GM23338 (cell line): ENCODE data around the gene CCT6B. TPM values are rescaled to one million over a fixed set of nuclear protein-coding genes. Genes with fewer than 3 reads are reported as not detected.

Experiments used
- ATAC-seq: fragments of 200-7000 bp; cut with Tn5 transposase; 3 replicates; pipeline ENCODE4 v1.9.1; 2020
- DNase-seq: peaks from one replicate; pipeline ENCODE4 v3.0.0-alpha.2; 2015; ENCODE audit warnings: low spot score
- H2AFZ ChIP-seq: fragments of 200-600 bp; sonication (generic); 2 replicates; pipeline ENCODE4 v1.8.0; 2016; ENCODE audit warnings: antibody characterized with exemption, mild to moderate bottlenecking, moderate library complexity
- H3F3A ChIP-seq: fragments of 200-600 bp; sonication (generic); replicated peaks from 2 replicates; pipeline ENCODE4 v1.8.0; 2017; ENCODE audit warnings: antibody characterized with exemption, mixed run types, low read depth
- H3K27ac ChIP-seq: fragments of 200-600 bp; sonication (generic); 2 replicates; pipeline ENCODE4 v1.6.1; 2016; ENCODE audit warnings: low read depth
- H3K27me3 ChIP-seq: fragments of 200-600 bp; sonication (generic); 2 replicates; pipeline ENCODE4 v1.8.0; 2016; ENCODE audit warnings: mild to moderate bottlenecking, mixed run types, moderate library complexity; ENCODE audit not compliant: insufficient read depth
- H3K36me3 ChIP-seq: fragments of 200-600 bp; sonication (generic); 2 replicates; pipeline ENCODE4 v1.8.0; 2016; ENCODE audit warnings: mild to moderate bottlenecking; ENCODE audit not compliant: insufficient read depth
- H3K4me1 ChIP-seq: fragments of 200-600 bp; sonication (generic); 2 replicates; pipeline ENCODE4 v1.8.0; 2016; ENCODE audit warnings: mild to moderate bottlenecking, moderate library complexity; ENCODE audit not compliant: insufficient read depth
- H3K4me2 ChIP-seq: fragments of 200-600 bp; sonication (generic); 2 replicates; pipeline ENCODE4 v1.7.1; 2017; ENCODE audit warnings: mixed run types
- H3K4me3 ChIP-seq: fragments of 200-600 bp; sonication (generic); 2 replicates; pipeline ENCODE4 v1.6.1; 2016; ENCODE audit warnings: mixed run types
- H3K79me2 ChIP-seq: fragments of 200-600 bp; sonication (generic); replicated peaks from 2 replicates; pipeline ENCODE4 v1.8.0; 2017; ENCODE audit warnings: mild to moderate bottlenecking; ENCODE audit not compliant: insufficient read depth
- H3K9me2 ChIP-seq: fragments of 200-600 bp; sonication (generic); 2 replicates; pipeline ENCODE4 v1.8.0; 2017; ENCODE audit not compliant: insufficient read depth
- H4K20me1 ChIP-seq: fragments of 200-600 bp; sonication (generic); replicated peaks from 2 replicates; pipeline ENCODE4 v1.8.0; 2017; ENCODE audit warnings: mild to moderate bottlenecking; ENCODE audit not compliant: insufficient read depth
- H3K27ac Mint-ChIP-seq: 2 replicates; pipeline ENCODE4 v1.8.0; 2020; ENCODE audit warnings: inconsistent platforms, mild to moderate bottlenecking, moderate library complexity, mixed read lengths
- H3K27me3 Mint-ChIP-seq: 3 replicates; pipeline ENCODE4 v1.8.0; 2022; ENCODE audit warnings: low read depth, mild to moderate bottlenecking, moderate library complexity, mixed read lengths, inconsistent platforms; ENCODE audit not compliant: insufficient read depth, poor library complexity
- H3K36me3 Mint-ChIP-seq: 3 replicates; pipeline ENCODE4 v1.8.0; 2021; ENCODE audit warnings: low read depth, mild to moderate bottlenecking, inconsistent platforms, moderate library complexity, mixed read lengths
- H3K4me1 Mint-ChIP-seq: 3 replicates; pipeline ENCODE4 v1.8.0; 2020; ENCODE audit warnings: mild to moderate bottlenecking, inconsistent platforms, mixed read lengths
- H3K4me3 Mint-ChIP-seq: 3 replicates; pipeline ENCODE4 v1.8.0; 2021; ENCODE audit warnings: moderate library complexity, mild to moderate bottlenecking, inconsistent platforms, mixed read lengths
- H3K9me3 Mint-ChIP-seq: 3 replicates; pipeline ENCODE4 v1.8.0; 2020; ENCODE audit warnings: moderate library complexity, mild to moderate bottlenecking, inconsistent platforms, mixed read lengths
- CREB1 ChIP-seq: fragments of 250-450 bp; sonication (Bioruptor Pico); IDR thresholded peaks from 2 replicates; pipeline ENCODE4 v1.5.0; 2020; ENCODE audit warnings: low read depth, mild to moderate bottlenecking, moderate library complexity
- CTCF ChIP-seq, 2 experiments: fragments of 200-600 bp in 1 of 2; sonication (generic) in 1 of 2; conservative IDR thresholded peaks; 2 replicates each; pipeline versions ENCODE4 v1.5.1 to v1.6.1; 2016 to 2017; ENCODE audit warnings: antibody characterized with exemption in 2 of 2, low read depth in 2 of 2, mild to moderate bottlenecking in 2 of 2, moderate library complexity in 1 of 2
- ETS1 ChIP-seq: IDR thresholded peaks from 2 replicates; pipeline ENCODE4 v1.6.1; 2016; ENCODE audit warnings: antibody characterized with exemption
- EZH2 ChIP-seq: fragments of 200-600 bp; sonication (generic); IDR thresholded peaks from one replicate; pipeline ENCODE4 v1.8.0; 2017; ENCODE audit warnings: antibody characterized with exemption, mild to moderate bottlenecking, low read depth; ENCODE audit not compliant: unreplicated experiment
- EZH2phosphoT487 ChIP-seq: fragments of 200-600 bp; sonication (generic); IDR thresholded peaks from one replicate; pipeline ENCODE4 v1.8.1; 2018; ENCODE audit warnings: antibody characterized with exemption; ENCODE audit not compliant: unreplicated experiment
- JUNB ChIP-seq: IDR thresholded peaks from one replicate; pipeline ENCODE4 v1.6.1; 2016; ENCODE audit warnings: antibody characterized with exemption; ENCODE audit not compliant: unreplicated experiment
- NANOG ChIP-seq: IDR thresholded peaks from 2 replicates; pipeline ENCODE4 v1.6.1; 2016; ENCODE audit warnings: antibody characterized with exemption, borderline replicate concordance
- REST ChIP-seq: IDR thresholded peaks from one replicate; pipeline ENCODE4 v1.6.1; 2018; ENCODE audit warnings: antibody characterized with exemption; ENCODE audit not compliant: unreplicated experiment
- ZNF331 ChIP-seq: fragments of 250-450 bp; sonication (Bioruptor Pico); IDR thresholded peaks from 2 replicates; pipeline ENCODE4 v1.5.0; 2020; ENCODE audit warnings: low read depth, mild to moderate bottlenecking, moderate library complexity
- ZNF462 ChIP-seq: fragments of 250-450 bp; sonication (Bioruptor Pico); IDR thresholded peaks from 2 replicates; pipeline ENCODE4 v1.5.0; 2020; ENCODE audit warnings: mild to moderate bottlenecking, moderate library complexity
- polyA plus RNA-seq: library from polyadenylated mRNA; unstranded; fragments of >200 nt; fragmentation: Nextera tagmentation; extraction: Ambion mirVana; gene quantifications from 2 replicates; pipeline ENCODE4 v1.2.1, GENCODE V29; 2016
- total RNA-seq: library from RNA; depleted of rRNA; stranded (reverse); fragments of >200 nt; shearing (Covaris generic); gene quantifications from 2 replicates; pipeline ENCODE4 v1.2.3, GENCODE V29; 2014

Gene CCT6B
- total and polyA plus RNA-seq, 2 experiments from 2014 or later = 0.94 to 1.1 TPM

- Histone ChIP-seq H2AFZ (no peak overlapping the region), H4K20me1 (no peaks in the 10 kb centered on the region), H3K27me3 (no peaks in the 10 kb centered on the region), H3K4me3 (no peak overlapping the region), H3K4me2 (no peak overlapping the region), H3K4me1 (peaks cover 10% of the 10 kb centered on the region), H3K36me3 (no peaks in the 10 kb centered on the region), H3F3A (no peaks in the 10 kb centered on the region), H3K27ac (no peak overlapping the region), H3K9me2 (no peaks in the 10 kb centered on the region; the same call in 1 of the 2 replicates), H3K79me2 (no peaks in the 10 kb centered on the region)
- peaks cover 24% of the 10 kb centered on the region for H3K4me1 Mint-ChIP-seq
- H3K4me3 Mint-ChIP-seq = no peak overlapping the region
- no peak for ATAC-seq
- no peak overlapping the region for H3K27ac Mint-ChIP-seq
- no peak for DNase-seq
- no peaks in the 10 kb centered on the region for H3K9me3 Mint-ChIP-seq
- H3K27me3 Mint-ChIP-seq = peaks cover 20% of the 10 kb centered on the region
- no peaks in the 10 kb centered on the region; the same call in 2 of the 3 replicates for H3K36me3 Mint-ChIP-seq
- TF ChIP-seq REST (no peak), CREB1 (no peak), NANOG (no peak)
Observed at GRCh38 chr17:34886831-34887230, 74.4 kb downstream of the CCT6B start.

- peaks cover 20% of the 10 kb centered on the region for H3K27me3 Mint-ChIP-seq
- H3K27me3 ChIP-seq = no peaks in the 10 kb centered on the region
- no peaks in the 10 kb centered on the region for H4K20me1 ChIP-seq
- no peaks in the 10 kb centered on the region for H3K9me3 Mint-ChIP-seq
- DNase-seq (no peak), ATAC-seq (no peak)
- no peaks in the 10 kb centered on the region for H3F3A ChIP-seq
- H3K4me1 Mint-ChIP-seq = peaks cover 24% of the 10 kb centered on the region
- H3K4me2 ChIP-seq = no peak overlapping the region
- no peak overlapping the region for H2AFZ ChIP-seq
- no peak overlapping the region for H3K4me3 ChIP-seq
- H3K27ac ChIP-seq = no peak overlapping the region
- no peak overlapping the region for H3K4me3 Mint-ChIP-seq
- H3K4me1 ChIP-seq = peaks cover 10% of the 10 kb centered on the region
- no peaks in the 10 kb centered on the region for H3K79me2 ChIP-seq
- no peak overlapping the region for H3K27ac Mint-ChIP-seq
- no peaks in the 10 kb centered on the region for H3K36me3 ChIP-seq
- no peaks in the 10 kb centered on the region; the same call in 2 of the 3 replicates for H3K36me3 Mint-ChIP-seq
- H3K9me2 ChIP-seq = no peaks in the 10 kb centered on the region; the same call in 1 of the 2 replicates
- TF ChIP-seq CTCF (conservative IDR thresholded peaks at IDR 0.05; ENCODE audit: low read depth in 2 of 2) = no peak
- no peak for TF ChIP-seq ZNF462 (CRISPR knock-in tag)
- TF ChIP-seq NANOG = no peak
- TF ChIP-seq JUNB = no peak
- no peak for TF ChIP-seq EZH2
- no peak for TF ChIP-seq EZH2phosphoT487
- no peak for TF ChIP-seq ZNF331 (CRISPR knock-in tag)
- TF ChIP-seq ETS1 = no peak
Observed at GRCh38 chr17:34885076-34885475, 76.2 kb downstream of the CCT6B start.
